ENCODE data around the gene EYS.
"Not testable (repeated sequence)": the region's sequence is repeated elsewhere in the genome, so short reads cannot be mapped to it uniquely, and the experiment has no call there.

Gene EYS

DNA sequence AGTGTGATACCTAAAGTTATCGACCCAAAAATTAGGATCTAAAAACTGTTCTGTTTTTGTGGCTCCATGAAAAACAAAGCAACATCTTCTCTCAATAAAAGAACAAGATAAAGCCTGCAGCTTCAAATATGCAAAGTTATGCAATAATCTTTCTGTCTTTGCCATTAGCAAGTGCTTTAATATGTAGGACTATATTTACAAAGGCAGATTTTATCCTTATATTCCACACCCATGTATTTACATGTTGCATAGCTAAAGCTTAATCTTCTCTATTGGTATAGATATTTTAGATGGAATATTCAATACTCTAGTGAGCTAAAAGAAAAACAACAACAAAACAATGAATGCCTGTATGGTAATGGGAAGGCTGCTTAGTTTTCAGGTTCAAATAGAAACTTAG lies 1443.2 kb downstream of the EYS start:
- DNase-seq, result no peak

DNA sequence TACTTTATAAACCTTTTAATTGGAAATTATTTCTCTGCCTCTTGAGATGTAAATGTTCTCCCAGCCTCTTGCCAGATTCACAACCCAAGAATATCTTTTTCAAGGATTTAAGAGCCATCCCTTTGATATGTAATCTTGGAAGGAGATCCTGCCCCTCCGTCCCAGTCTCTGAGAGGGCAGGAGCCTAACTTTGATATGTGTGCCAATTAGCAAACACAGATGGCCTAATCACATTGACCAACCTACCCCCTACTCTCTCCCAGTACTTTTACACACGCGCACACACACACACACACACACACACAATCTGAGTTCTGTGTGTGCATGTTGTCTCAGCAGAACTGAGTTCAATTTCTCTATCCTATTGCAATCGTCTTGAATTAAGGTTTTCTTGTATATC lies 1447.7 kb downstream of the EYS start:
- DNase-seq, result no peak

DNA sequence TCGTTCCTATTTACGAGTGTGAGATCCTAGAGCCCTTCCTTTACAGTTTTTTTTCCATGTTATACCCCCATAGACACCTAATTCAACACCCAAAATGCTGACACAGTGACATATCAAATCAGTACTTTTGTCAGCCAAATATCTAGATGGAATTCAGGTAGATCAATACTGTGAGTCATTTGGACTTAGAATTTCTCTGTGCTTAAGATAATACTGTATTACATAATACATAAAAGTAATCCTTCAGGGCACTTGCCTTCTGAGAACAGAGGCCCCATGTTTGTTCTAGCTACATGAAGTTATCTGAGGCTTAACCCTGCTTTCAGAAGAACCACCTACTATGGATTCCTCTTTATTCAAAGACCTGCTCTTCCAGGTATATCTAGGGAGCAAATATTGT lies 1448.3 kb downstream of the EYS start:
- no peak for DNase-seq

DNA sequence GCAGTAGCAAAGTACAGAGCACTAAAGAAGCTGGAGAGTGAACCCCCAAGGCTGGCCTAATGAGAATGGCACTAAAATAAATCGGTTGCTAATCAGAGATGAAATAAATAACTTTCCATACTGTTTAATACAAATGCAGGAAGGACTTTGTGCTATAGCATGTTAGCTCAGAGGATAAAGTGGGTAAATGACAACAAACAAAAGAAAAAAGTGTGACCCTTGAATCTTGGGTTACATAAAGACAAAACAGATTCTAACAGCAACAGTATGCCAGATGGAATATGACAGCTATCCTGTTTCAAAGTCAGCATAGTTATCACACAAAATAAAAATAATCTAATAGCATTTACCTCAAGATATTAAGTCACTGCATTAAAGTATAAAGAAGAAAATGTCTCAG lies 1448.7 kb downstream of the EYS start:
- DNase-seq, result no peak

DNA sequence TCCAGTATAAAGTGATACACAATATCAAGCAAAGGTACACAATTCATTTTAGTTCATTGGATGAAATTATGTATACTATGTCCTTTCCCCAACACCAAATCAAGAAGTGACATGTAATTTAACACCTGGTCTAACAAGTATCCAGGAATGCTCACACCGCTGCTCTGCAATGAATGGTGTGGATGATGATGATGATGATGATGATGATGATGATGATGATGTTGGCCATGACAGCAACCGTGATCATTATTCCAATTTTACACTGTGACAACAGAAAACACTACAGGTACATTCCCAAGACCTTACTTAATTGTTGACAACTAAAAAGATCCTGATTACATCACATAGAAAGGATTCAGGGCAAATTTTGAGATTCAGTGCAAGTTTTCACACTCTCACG lies 1449.4 kb downstream of the EYS start:
- no peak for DNase-seq

DNA sequence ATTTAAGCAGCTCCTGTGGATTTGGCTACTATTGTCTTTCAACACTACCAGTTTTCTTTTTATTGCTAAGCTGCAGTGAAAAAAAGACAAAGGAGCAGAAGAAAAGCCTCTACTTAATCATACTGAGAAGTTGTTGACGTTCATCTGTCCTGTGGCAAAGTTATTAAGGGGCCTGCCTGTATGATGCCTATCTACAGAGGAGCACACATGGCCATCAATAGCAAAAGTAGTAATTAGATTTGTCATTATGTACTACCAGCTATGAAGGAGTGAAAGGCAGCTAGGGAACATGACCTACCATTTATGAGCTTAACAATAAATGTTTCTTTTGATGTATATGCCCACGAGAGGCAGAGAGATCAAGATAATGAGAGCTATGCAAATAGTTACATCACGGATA lies 1450.5 kb downstream of the EYS start:
- no peak for DNase-seq

DNA sequence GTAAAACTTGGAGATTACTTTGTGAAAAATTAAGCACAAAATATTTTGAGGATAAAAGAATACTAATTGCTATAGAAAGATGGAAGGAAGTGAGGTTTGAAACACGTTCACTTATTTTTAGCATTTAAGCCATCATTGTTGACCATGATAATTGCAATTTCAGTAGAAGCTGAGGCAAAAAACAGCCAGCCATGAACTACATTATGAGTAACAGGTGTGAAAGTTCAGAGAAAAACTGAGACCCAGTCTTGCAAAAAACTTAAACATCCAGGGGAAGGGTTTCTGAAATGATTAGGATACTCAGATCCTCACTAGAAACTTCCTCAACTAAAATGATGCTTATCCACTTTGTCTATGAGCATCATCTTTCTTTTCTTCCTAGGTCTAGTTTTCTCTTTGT lies 1452.0 kb downstream of the EYS start:
- DNase-seq, result no peak

DNA sequence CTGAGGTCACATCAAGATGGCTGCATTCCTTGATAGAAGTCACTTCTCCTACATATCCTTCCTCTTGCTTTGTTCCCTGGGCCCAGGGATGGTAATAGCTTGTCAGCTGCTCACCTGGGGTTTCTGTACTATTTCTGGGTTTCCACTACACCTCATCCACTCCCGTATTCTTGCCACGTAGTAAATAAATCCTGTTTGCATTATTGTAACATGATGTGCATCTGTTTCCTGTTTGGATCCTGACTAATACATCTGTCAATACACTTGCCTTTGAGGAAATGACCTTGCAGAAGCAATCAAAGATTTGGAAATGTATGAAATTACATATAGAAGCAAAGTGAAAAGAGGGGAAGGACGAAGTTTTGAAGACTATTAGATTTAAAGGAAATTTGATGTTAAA lies 1452.5 kb downstream of the EYS start:
- DNase-seq, result no peak

DNA sequence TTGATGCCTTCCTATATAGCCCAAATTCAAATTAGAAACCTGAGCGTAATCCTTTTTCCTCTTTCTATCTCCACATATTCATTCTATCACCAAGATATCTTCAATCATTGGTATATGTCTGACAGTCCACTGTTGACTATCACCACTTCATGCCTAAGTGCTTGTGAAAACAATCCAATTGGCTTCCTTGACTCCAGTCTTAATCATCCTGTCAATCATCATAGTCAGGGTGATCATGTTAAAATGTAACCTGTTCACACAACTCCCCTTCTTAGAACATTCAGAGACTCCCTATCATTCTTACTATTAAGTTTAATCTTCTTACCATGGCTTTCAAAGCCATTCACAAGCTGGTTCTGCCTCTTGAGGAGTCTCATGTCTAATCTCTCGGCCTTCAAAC lies 1454.8 kb downstream of the EYS start:
- no peak for DNase-seq

DNA sequence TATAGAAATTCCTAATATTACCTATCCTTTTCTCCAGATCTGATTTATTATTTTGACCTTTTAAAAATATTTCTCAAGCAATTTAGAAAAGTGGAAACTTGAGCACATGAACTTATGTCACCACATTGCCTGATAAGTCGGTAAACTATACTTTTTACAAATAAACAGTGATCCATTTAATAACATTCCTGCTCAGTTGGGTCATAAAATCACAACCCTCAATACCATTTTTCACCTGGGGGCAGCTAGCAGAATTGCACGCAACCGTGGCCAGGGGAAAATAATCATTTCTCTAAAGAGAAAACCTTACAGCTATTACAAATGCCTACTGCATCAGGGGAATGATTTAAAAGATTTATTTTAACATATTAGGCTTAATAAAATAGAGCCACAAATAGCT lies 1456.9 kb downstream of the EYS start:
- DNase-seq, result no peak

DNA sequence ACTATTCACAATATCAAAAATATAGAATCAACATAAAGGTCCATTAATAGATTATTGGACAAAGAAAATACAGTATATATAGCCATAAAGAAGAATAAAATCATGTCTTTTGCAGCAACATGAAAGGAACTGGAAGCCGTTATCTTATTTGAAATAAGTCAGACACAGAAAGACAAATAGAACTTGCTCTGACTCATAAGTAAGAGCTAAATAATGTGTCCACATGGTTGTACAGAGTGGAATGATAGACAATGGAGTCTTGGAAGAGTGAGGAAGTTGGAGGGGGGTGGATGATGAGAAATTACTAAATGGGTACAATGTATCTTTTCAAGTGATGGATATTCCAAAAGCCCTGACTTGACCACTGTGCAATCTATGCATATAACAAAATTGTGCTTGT lies 1457.9 kb downstream of the EYS start:
- no peak for DNase-seq

DNA sequence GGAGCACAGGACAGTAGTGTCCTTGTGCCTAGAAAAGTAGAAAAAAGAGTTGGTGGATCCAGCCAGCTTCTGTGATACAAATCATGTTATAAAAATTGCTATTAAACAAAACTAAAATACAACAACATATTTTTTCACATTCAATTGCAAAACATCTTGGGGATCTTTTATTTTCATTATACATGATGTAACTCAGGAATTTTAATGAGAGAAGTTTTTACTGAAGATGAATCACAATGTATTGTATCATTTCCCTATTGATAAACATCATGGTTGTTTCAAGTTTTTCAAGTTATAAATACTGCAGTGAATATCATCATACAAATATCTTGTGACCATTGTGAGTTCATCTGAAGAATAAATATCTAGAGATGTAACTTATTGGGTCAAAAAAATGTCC lies 1463.4 kb downstream of the EYS start:
- no peak for DNase-seq

DNA sequence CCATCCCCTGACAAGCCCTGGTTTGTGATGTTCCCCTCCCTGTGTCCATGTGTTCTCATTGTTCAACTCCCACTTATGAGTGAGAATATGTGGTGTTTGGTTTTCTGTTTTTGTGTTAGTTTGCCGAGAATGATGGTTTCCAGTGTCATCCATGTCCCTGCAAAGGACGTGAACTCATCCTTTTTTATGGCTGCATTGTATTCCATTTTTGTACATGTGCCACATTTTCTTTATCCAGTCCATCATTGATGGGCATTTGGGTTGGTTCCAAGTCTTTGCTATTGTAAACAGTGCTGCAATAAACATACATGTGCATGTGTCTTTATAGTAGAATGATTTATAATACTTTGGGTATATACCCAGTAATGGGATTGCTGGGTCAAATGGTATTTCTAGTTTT lies 1468.1 kb downstream of the EYS start:
- DNase-seq, result not testable (repeated sequence)

DNA sequence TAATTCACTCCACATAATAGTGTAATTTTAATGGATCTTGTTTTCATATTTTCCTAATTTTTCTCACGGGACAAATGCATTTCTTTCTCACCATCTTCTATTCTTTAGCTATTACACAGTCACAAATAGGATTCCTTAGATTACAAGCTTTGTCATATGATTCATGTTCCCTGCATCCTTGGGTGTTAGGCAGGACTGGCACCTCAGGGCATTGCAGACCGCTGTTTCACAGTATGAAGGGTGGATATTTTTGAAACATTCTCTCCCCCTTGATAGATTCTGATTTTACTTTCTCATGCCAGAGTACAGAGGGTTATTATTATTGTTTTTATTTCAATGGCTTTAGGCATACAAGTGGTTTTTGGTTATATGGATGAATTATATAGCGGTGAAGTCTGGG lies 1469.0 kb downstream of the EYS start:
- DNase-seq, result no peak

DNA sequence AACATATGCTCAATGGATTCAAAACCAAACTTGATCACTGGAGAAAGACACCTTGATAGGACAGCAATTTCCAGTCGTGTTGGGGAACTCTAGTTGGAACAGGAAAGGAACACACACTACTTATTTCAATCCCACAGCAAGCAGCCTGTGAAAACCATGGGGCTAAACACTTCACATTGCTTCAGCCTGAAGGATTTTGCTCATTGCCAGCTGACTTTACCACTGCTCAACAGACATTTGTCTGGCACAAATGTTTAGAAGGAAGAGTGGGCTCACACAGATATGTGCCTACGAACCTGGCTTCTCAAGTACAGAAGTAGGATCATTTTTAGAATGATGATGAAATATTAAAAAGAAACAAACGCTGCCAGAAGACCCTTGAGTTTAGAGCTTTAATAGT lies 1473.3 kb downstream of the EYS start:
- DNase-seq, result no peak

DNA sequence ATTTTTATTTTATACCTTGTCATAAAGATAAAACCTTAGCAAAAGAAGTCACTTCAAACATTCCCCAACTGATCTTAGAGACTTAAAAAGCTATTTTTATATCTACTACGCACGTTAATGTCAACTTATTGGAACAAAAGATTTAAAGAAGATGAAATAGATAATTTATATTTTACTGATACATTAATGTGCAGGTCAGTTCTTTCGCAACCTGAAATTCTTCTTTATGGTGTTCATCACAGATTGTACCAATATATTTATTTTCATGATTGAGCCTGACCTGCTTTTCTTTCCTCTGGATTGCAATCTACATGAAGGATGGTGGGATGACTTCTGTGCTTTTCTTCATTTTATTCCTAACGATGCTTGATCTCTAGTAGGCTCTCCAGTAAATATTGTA lies 1475.1 kb downstream of the EYS start:
- no peak for DNase-seq

DNA sequence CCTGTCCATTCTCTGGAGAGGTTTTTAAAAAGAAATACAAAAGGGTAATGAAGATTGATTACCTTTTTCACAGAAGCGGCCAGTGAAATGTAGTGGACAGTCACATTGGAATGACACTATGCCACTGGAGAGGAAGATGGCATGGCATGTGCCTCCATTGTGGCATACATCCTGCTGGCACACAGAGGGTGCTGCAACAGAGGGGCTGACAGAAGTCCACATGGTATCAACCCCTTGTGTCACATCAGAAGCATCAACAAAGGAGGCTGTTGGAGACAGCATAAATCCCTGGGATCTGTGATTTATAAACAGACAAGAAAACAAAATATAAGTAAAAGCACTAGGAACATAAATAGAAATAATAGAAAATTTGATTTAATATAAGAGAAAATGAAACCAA lies 1476.5 kb downstream of the EYS start:
- no peak for DNase-seq

DNA sequence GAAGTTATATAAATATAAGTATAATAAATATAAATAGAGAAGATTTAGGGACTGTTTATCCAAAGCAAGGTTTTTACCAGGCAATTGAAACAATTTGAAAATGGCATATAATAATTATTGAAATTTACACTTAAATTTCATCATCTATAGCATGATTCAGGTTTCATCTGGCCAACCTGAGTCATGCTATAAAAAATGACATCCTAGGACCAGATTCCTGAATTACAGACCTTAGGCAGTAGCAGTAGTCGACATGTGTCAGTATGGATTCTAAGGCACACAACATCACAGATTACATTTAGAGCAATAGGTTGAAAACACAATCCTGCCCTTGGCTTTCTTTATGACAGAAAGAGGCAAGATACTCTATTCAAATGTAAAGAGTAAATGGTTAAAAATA lies 1479.2 kb downstream of the EYS start:
- DNase-seq, result no peak

DNA sequence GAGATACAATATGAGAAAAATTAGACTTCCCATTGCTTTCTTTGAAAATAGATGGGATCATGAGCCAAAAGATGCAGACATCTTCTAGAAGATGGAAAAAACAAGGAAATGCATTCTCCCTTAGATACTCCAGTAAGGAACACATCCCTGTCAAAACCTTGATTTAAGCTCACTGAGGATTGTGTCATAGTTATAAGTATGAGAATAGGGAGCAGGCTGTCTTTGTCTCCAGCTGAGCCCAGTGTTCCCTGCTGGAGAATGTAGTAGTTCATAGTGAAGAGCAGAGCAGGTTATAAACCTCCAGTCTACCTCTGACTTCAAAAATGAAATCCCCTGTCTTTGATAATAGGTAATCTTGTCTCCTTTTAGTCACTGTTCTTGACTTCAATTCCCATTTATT lies 1481.5 kb downstream of the EYS start:
- no peak for DNase-seq

DNA sequence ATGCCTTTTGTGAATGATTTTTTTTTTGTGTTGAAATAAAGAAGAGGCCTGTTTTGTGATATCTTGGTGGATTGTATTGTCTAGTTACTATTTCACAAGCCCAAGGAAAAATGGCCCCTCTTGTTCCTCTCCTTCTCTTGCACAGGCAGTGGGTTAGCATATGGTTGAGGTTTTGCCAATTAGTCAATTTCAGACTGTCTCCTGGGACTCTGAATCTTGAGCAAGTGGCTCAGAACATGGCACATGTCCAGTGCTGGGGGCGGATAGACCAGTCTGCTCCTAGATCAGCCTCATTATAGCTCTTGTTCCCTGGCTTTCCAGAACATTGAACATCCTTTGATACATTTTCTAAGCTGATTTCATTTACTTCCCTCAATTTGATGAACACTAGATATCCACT lies 1482.2 kb downstream of the EYS start:
- DNase-seq, result no peak

DNA sequence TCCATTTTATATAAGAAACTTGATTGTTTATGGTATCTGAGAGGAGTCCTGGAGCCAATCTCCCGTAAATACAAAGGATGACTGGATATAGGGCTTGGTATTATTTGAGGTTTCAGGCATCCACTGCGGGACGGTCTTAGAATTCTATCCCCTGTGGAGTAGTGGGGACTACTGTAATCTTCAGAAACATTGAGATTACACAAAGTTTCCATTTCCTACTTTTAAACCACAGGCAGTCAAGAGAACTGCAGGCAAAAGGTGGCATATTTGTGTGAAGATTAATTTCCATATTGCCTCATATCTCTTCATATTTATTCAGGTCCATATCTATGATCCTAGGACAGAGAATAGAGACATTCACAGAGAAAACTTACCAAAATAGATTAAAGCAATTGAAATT lies 1485.2 kb downstream of the EYS start:
- no peak for DNase-seq

DNA sequence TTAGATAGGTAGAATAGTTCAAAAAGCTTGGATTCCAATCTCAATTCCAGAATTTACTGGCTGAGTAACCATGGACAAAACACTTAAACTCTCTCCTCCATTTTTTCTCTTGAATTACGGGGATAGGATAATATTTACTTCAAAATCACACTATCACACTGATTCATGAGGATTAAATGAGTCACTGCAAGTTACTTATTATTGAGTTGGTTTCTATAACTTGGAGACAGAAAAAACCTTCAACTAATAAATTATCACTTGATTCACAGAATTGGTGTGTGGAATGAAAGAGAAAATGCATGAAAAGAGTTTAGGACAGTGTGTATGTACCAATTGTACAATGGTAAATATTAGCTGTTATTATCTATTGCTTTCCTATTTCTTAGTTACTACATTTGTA lies 1486.2 kb downstream of the EYS start:
- no peak for DNase-seq

DNA sequence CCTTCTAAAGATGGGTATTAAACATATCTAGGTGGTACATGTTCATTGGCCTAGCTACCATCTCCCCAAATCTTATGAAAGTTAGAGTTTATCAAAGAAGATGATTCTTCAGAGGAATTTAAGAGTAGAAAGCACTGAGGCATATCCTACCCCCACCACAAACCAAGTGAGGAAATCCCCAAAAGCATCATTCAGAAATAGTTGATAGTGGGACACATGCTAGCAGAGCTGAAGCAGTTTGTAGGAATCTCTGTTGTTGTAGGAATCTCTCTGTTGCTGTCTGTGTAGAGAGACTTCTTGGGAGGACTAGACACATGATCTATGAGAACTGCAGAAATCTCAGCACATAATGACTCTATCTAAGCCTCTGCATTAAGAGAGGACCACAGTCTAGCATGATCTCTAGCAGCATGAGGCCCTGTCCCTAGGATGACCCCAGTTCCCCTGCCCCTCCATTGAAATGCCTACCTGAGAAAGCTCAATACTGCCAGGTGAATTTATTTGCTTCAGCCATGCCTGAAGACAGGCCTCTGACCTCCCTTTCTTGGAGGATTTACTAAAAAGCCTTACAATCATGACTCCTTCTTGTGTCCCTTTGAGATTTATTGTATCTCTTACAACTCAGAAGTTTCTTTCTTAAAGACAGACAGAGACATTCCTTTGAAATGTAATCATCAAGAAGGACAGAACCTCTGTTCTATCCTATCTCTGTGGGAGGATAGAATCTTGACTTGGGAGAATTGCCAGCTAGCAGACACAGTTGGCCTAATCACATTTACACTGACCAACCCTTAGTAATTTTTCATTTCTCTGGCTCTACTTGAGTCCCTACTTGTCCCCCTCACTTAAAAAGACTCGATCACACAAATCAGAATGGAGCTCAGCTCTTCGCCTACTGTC lies 1489.1 kb downstream of the EYS start:
- DNase-seq, result no peak

DNA sequence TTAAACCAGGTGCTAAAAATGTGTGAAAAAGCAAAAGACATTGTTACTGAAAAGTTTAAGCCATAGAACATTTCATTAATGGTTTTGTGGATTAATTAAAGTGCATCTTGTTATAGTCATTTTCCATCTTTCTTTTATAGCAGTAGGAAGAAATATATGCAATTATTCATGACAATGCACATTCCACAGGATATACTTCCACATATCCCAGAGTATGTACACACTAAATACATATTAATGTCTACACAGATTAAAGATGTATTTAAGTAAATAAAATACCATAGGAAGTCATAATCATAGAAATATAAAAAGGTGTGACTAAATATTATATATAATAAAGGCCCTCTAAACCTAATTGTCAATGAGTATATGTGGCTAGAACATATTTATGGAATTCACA lies 1492.7 kb downstream of the EYS start:
- DNase-seq, result no peak

DNA sequence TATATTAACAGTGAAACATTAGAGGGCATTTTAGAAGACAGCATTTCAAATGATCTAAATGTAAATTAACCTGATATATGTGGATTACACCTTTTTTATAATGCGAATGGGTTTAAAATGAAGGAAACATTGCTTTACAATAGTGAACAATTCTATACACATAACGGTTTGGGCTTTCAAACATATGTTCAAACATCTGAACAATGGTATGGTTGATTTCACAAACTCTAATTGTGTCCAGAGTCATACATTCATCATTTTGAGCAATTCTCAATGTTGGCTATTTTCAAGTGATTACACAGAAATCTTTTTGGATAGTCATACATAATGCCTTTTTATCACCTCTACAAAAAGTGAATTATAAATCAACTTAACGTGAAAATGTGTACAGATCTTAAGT lies 1493.3 kb downstream of the EYS start:
- DNase-seq, result no peak
